HG03558 (cell line): ENCODE results near the gene NOLC1.

Source experiments
- ATAC-seq: cut with Tn5 transposase; IDR thresholded peaks from one replicate; pipeline ENCODE4 v1.9.1; 2021; ENCODE audit warnings: moderate number of reproducible peaks; ENCODE audit not compliant: unreplicated experiment; ENCODE audit errors: extremely low read depth

The NOLC1 gene

GRCh38 chr10:102196893-102197292 lies 44.7 kb downstream of the NOLC1 start:
- no peak for ATAC-seq

- no peak for ATAC-seq
Observed at GRCh38 chr10:102198027-102198426, 45.8 kb downstream of the NOLC1 start.

- ATAC-seq: no peak
Observed at GRCh38 chr10:102200751-102201640, 48.8 kb downstream of the NOLC1 start.

GRCh38 chr10:102202386-102202785 lies 50.2 kb downstream of the NOLC1 start:
- ATAC-seq: no peak

GRCh38 chr10:102208311-102209035 lies 56.3 kb downstream of the NOLC1 start:
- ATAC-seq: no peak

- ATAC-seq: no peak
Observed at GRCh38 chr10:102211615-102212299, 59.6 kb downstream of the NOLC1 start.
